T-helper 1 cell treated with Interleukin-12 subunit alpha and Interleukin-12 subunit beta and Interleukin-4 antibody, amounts not matched to agents 30 ng/mL and 1 ng/mL, for 36 hours (primary cell): Measurements from ENCODE around the gene TBC1D4. TPM values are rescaled to one million over a fixed set of nuclear protein-coding genes. Genes with fewer than 3 reads are reported as not detected.
"Not testable (repeated sequence)": the region's sequence is repeated elsewhere in the genome, so short reads cannot be mapped to it uniquely, and the experiment has no call there.

Experiments used
- intact Hi-C: fragments of 100-400 bp; cut with micrococcal nuclease; formaldehyde crosslinking; loops from one replicate; pipeline ENCODE4 v1.15.1; 2024
- total RNA-seq: library from RNA; stranded (reverse); gene quantifications from 2 replicates; pipeline ENCODE4 v1.2.3, GENCODE V29; 2022

TBC1D4 gene
- total RNA-seq, 1 donor from 2014 or later = 11.9 TPM

DNA sequence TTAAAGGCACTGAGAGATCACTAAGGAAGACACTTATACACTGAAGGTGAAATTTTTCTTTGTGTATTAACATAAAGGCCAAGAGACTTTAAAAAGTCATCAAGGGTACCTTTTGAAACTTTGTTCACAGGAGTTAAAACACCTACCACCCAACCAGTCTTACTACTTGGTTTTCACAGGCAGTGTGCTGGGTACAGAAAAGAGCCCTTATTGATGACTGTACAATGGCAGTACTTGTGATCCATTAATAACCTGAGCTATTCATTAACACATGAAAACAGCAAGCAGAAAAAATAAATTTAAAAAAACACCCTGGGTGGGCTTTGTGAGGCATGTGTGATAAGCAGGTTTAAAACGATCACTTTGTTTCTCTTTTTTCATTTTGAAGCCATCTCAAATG, 148.9 kb downstream of the TBC1D4 start:
- intact Hi-C loops = no loop called here

DNA sequence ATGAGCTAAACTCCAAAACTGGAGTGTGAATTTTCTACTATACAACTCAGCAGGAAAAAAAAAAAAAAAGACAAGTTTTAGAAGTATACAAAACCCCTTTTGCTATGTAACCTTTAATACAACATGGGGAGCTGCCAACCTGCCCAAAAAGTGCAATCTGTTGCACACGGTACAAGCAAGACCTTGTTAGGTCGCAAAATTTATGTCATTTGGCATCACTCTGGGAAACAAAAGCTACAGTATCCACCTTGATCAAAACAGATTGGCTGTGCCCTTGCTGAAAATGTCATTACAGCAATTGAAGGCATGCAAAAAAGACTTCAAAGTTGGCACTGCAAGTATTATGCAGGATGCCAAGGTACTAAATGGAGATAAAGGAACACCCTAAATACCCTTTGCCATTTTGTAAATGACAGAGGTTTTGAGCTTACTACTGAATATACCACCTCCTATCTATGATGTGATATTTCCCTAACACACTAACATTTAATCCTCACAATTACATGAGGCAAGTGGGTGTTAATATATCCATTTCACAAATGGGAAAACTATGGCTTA, 150.1 kb downstream of the TBC1D4 start:
- intact Hi-C loops = no loop called here

DNA sequence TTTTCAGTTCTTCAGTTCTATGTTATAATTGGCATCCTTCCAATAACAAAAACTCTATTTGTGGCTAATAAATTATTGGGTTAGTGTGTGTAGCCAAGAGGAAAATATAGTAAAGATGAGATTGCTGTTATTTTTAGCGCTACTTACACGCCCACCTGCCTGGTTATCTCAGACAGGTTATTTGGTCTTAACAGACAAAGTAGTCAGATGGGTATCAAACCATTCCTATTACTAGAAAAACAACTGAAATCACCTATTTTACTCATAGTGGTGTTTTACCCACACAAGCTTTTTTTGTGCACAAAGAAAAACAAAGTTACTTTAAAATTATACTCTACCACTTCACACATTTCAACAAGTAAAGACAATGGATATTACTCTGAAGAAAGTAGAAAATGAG, 151.2 kb downstream of the TBC1D4 start:
- intact Hi-C loops = no loop called here

DNA sequence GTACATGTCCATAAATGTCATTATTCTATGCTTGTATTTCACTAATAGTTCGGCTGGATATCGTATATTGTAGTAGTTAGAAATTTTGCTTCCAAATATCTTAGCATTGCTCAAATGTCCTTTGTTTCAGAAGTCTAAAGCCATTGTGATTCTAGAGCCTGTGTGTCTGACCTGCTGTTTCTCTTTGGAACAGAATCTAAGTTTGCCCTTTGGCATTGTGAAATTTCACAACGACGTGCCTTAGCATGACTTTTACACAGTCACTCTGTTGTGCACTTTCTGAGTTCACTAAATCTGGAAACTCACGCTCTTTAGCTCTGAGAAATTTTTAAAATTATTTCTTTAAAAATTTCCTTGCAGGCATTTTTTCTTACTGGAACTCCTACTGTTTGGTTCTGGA, 152.2 kb downstream of the TBC1D4 start:
- intact Hi-C loops = loop anchor here (5.0 to 10.0 kb wide), 5 partner anchors 308 to 1998 kb away; partner anchors contain the start of genes KCTD12, LMO7 and MYCBP2

DNA sequence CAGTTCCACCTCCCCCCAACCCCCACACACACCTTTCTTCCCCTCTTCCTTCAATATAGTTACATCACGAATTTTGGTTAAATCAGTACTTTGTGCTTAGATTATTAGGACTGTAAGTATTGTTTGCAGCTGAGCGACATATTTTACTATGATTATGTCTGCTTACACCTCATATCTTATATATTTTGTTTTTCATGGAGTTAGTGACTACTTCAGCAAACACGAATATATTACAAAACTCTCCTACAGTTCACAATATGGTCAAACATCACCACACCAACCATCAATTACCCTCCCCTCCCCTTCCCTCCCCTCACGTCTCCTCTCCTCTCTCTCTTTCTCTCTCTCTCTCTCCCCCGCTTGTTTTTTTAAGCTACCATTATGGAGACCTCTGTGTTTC, 152.9 kb downstream of the TBC1D4 start:
- intact Hi-C loops = loop anchor here (5.0 to 10.0 kb wide), 5 partner anchors 308 to 1998 kb away; partner anchors contain the start of genes KCTD12, LMO7 and MYCBP2

DNA sequence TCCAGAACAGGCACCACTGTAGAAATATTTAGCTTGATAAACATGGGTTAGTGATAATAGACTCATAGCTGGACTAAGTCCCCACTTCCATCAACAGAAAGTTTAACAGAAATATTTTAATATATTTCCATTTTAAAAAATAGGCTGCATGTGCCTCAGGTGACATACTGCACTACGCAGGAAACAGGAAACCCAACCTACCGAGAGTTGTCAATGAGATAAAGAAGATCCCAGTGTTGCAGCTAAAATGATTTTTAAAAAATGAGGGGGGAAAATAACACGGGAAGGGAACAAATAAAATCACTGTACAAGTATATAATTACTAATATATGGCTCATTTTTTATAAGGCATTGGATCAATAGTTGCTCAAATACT, 154.8 kb downstream of the TBC1D4 start:
- intact Hi-C loops = loop anchor here (2.0 to 10.0 kb wide), 8 partner anchors 14 to 2000 kb away; partner anchors contain the start of genes KCTD12, KLF12, LMO7 and MYCBP2

DNA sequence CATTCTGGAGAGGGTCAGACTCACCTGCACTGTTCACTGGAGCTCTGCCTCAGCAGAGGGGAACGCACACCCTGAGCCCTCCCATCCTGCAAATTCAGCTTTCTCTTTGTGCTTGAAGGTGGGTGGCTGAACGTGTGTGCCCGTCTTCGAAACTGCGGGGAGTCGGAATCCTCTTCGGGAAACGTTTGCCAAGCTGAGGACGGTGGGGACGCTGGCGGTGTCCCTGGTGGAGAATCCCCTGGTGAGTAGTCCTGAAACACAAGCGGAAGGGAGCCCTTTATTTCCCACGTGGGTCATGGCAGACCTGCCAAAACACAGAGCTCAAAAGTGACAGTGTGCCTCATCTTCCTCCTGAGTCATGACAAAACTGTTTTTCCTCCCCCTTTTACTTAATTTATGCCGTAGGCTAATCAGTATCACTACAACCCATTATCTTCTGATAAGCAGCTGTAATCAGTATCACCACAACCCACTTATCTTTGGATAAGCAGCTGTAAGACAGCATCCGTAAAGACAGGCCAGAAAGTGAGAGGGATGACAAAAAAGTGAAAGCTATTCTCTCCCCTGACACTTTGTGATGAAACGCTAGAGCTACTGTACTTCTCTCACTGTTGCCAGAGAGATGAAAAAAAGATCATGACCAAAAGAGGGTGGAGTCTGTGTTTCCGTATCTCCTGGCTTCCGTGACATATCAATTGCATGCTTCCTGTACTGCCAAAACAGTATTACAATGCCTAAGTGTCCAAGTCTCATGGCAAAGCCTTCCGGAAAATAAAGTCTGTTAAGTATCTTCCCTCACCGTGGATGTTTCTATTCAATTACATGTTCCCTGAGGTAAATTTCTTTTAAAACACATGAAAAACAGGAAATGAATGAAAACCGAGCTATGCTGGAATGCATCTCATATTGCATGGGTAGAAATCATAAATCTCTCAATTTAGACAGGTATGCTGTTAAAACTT, 155.5 kb downstream of the TBC1D4 start:
- intact Hi-C loops = loop anchor here (1.0 to 10.0 kb wide), 15 partner anchors 8 to 2001 kb away; partner anchors contain the start of genes COMMD6, KCTD12, KLF12 and LMO7

DNA sequence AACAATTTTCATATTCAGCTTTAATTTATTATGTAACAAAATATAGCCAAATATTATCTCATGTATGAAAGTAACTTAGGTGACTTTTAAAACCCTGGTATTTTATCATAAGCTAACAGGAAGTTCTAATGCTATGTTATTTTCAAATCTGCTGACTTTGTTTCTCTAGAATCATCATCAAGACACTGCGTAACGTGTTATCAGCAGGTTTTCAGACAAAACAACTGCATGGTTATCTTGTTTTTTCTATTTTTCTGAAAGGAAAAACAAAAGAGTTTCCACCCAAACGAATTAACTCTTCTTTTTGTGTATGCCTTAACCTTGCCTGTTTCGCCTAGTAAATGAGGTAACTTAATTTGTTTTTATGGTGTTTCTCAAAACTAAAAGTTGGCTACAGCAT, 156.3 kb downstream of the TBC1D4 start:
- intact Hi-C loops = loop anchor here (1.0 to 10.0 kb wide), 16 partner anchors 7 to 2002 kb away; partner anchors contain the start of genes COMMD6, KCTD12, KLF12 and LMO7

DNA sequence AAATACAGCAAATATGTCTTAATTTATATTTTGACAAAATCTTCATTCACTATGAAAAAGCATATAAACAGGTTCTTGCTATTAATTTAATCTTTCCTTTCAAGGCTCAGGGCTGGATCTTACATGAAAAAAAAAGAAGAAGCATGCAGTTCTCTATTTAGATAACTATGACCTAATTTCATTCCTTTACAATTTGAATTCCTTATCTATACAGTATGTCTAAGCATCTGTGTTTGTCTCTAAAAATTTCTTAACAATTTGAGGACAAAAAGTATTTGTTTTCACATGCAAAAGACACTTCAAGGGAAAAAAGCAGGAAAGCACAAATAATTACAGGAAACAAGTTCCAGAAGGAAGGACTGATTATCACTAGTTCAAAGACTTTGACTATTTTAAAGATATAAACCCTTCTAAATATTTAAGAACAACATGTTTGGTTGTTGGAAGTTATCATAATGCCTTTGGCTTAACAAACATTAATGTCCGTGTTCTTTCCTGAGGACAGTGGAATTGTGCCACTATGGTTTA, 157.5 kb downstream of the TBC1D4 start:
- intact Hi-C loops = loop anchor here (2.0 to 10.0 kb wide), 4 partner anchors 438 to 1560 kb away; partner anchors contain the start of gene KCTD12

DNA sequence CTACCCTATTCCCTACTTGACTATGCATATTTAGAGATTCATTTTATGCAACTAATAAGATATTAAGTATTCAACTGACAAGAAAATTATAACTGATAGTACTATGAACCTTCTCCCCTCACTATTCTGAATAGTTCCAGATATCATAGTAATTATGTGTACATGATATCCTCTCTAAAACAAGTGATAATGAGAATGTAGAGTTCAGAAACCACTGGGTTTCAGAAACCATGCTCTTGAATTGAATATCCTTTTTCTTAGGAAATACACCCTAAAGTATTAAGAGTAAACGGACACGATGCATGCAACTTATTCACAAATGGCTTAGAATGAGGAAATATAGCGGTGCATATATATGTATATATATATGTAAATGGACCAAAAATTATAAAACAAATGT, 160.9 kb downstream of the TBC1D4 start:
- intact Hi-C loops = loop anchor here (10.0 kb wide), 3 partner anchors 1076 to 1564 kb away; partner anchors contain the start of gene KCTD12

DNA sequence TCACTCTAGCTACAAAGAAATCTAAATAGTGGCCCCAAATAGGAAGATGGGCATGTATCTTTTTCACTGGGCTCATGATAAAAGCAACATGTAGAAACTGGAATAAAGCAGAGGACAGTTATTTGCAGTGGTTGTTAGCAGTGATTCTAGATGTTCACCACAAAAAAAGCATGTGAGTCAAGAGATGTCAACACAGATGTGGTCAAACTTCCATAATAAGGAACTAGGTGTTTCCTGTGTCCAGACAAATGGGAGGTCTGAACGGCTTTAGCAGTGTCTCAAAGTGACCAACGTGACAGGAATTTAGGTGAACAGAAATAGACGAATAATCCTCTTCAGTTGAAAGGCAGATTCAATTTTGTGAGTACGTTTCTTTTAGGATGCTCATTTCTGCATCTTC, 162.7 kb downstream of the TBC1D4 start:
- intact Hi-C loops = loop anchor here (2.0 to 10.0 kb wide), 3 partner anchors 18 to 1694 kb away; no protein-coding TSS in a partner anchor

DNA sequence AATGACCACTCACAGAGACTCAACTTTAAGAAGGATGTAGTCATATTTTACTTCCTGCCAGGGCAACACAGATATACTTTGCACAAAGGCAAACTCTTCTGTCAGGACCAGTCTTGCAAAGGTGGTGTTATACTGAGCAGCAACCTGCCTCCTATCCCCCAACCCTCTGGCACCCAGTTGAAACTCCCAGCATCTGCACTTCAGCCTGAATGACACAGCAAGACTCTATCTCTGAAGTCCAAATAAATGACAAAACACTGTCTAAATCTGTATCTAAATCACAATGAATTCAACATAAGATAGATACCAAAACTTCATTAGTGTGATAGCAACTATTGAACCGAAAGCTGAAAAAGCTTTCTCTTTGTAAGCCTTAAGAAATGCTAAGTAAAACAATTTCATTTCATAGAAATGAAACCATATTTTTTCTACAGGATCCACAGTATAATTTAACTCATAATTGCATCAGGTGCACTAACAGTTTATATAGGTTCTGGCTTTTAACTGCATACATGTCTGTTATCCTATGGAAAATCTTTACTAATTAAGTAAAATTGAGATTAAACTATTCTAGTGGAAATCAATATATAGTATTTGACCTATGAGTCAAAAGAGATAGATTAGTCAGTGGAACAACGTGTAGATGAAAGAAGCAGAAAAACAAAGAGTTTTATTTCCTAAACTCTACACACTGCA, 163.7 kb downstream of the TBC1D4 start:
- intact Hi-C loops = loop anchor here (1.0 to 10.0 kb wide), 5 partner anchors 8 to 1693 kb away; no protein-coding TSS in a partner anchor

DNA sequence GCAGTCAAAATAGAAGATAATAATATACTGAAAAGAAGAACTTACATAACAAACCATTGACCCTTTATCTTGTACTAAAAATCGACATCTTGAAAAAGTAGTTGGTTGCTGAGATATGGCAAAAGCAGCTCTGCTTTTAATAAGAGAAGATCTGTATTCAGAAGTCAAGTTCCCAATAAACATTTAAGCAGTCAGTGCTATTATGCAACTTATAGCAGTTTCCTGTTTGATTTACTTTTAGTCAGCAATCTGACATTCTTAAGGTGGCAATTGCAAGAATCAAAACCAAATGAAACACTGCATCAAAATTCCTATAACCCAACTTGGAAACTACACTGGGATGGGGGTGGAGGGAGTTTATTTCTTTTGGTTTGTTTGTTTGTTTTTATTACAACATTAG, 165.5 kb downstream of the TBC1D4 start:
- intact Hi-C loops = loop anchor here (5.0 to 10.0 kb wide), 2 partner anchors 1599 to 1692 kb away; no protein-coding TSS in a partner anchor

DNA sequence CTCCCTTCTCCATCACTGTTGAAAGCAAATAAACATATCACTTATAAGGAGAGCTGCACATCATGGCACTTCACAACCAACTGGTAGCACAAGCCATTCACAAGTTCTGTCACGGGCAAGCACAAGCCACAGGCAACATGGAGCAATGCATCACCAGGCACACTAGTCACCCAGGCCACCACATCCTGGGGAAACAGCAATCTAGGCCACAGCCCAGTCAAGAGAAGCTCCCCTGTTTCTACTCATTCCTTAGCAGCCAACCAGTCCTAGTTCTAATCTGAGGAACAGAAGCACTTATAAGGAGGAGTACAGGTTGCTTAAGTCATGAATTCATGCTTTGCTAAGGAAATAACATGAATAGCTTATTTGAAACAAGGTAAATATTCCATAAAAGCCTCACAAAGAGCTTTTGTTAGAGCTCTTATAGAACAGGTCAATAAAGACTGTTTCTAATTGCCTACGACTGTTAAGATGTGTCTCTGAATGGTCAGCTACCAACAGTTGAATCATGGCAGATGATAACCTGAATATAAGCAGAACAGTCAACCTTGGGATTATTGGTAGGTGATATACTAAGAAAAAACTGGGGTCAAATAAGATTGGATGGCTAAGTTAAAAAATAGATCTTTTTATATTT, 169.0 kb downstream of the TBC1D4 start:
- intact Hi-C loops = loop anchor here (2.0 to 10.0 kb wide), 2 partner anchors 14 to 1688 kb away; no protein-coding TSS in a partner anchor

DNA sequence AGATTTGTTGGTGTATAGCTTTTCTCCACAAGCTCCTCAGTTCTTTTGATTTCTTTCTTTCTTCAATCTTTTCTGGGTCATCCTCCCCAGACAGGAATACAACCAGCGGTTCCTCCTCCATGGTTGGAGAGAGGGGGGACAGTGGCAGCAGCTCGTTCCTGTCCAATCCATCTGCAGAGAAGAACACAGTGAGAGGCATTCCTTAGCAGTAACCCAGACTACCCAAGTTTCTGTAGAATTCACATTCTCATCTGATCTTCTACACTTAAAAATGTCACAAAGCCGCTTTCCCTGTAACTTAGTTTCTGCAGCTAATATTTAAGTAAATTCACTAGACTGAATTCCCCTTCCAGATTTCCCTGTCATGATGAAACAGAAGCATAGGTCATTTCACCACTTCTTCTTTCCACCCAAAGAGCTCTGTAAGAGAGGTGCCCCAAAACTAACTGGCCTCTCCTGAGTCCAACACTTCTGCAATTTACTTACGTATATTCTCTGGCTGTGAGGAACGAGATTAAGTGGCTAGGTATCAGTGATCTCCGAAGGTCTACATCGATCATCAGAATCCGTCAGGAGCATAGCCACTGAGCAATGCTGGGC, 171.9 kb downstream of the TBC1D4 start:
- intact Hi-C loops = loop anchor here (10.0 kb wide), 1 partner anchor 1685 kb away; no protein-coding TSS in a partner anchor

DNA sequence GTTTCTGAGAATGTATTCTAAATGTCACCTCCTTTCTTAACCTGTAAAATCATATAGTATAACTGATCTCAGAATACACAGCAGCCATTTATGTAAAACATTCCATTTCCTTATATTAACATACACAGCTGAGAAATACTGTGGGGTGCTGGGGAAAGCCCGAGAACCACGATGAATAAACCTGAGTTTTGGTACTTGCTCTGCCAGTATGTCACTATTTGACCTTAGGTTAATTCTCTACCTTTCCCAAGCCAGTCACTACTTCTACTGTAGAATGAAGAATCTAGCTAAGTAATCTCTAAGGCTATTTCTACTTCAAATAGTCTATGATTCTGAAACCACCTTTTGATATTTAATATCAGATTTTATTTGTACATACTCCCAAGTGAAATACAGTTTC, 173.7 kb downstream of the TBC1D4 start:
- intact Hi-C loops = loop anchor here (1.0 kb wide), 1 partner anchor 10 kb away; no protein-coding TSS in a partner anchor

DNA sequence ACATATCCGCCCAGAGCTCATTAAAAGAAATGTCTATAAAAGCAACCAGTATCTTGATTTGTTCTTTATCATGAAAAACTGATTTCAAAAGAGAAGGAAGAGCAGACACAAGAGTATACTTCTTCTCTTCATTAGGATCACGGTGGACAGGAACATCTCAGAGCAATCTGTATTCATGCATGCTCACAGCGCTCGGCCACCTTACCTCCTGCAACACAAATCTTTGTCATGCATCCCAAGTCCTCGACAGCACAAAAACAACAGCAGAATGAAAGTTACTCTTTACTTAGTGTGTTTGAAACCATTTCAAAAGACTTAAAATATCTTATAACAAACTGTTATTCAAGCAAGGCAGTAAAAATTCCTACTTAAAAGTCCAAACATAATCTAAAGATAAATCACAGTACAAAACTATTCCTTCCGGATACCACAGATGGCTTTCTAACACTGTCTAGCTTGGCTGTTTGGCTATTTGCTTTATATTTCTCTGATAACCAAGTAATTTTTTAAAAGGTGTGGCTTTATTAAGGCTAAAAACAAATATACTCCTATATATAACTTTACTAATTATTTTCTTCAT, 174.5 kb downstream of the TBC1D4 start:
- intact Hi-C loops = no loop called here

DNA sequence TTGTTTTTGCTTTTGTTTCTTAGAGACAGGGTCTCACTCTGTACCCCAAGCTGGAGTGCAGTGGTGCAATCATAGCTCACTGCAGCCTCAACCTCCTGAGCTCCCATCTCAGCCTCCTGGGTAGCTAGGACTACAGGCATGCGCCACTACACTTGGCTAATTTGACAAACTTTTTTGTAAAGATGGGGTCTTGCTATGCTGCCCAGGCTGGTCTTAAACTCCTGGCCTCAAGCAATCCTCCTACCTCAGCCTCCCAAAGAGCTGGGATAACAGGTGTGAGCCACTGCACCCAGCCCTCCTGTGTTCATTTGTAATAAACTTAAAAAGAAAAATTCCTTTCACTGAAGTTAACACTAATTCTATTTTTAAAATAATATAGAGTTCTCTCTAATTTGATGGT, 175.0 kb downstream of the TBC1D4 start:
- intact Hi-C loops = not testable (repeated sequence)

DNA sequence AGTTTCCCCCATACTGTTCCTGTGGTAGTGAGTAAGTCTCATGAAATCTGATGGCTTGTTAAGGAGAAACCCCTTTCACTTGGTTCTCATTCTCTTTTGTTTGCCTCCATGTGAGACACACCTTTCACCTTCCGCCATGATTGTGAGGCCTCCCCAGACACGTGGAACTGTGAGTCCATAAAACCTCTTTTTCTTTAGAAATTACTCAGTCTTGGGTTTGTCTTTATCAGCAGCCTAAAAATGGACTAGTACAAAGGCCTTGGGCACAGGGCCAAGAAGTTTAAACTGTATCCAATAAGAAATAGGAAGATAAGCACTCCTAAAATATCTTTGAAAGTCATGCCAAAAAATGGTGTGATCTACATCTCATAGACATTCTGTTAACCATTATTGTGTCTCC, 176.9 kb downstream of the TBC1D4 start:
- intact Hi-C loops = no loop called here
